ENCODE data around the gene SORCS3. TPM values are rescaled to one million over a fixed set of nuclear protein-coding genes. Genes with fewer than 3 reads are reported as not detected.

Gene SORCS3
- total RNA-seq, 1 experiment from 2014 or later: 0.04 TPM

DNA sequence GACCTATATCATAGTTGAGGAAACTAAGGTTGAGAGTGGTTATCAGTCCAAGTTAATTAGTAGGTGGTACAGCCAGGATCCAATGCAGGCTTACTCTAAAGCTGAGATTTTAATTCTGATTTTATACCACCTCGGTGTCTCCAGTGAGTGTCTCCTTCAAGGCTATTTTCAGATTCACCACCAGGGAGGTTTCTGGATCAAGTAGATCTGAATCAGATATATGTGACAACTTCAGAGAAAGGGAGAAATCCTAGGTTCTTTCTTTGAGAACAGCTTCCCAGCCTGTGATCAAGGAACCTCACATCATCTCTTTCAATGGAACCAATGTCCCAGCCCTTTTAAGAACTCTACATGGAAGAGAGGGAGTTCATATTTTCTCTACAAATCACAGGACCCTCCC is 429.2 kb downstream of the SORCS3 start:
- Histone ChIP-seq H2BK12ac (ENCODE audit: insufficient read length, low read depth, low read length) (no peak overlapping the region), H4K5ac (ENCODE audit: insufficient read length, low read depth, low read length) (no peak overlapping the region), H3K4me1 (ENCODE audit: insufficient read depth, low read length) (no peaks in the 10 kb centered on the region), H3K79me1 (ENCODE audit: insufficient read depth, low read depth, low read length, poor library complexity, severe bottlenecking) (no peaks in the 10 kb centered on the region), H2BK120ac (ENCODE audit: low read depth, low read length, poor library complexity, severe bottlenecking) (no peak overlapping the region), H4K20me1 (ENCODE audit: control insufficient read depth, insufficient read depth, insufficient read length) (no peaks in the 10 kb centered on the region), H3K14ac (ENCODE audit: insufficient read depth, low read length) (no peak overlapping the region), H3K27ac (ENCODE audit: insufficient read length, low read depth, low read length) (no peak overlapping the region), H3K9me3 (ENCODE audit: control insufficient read depth, low read depth, low read length) (no peaks in the 10 kb centered on the region), H3K4me2 (ENCODE audit: insufficient read depth, insufficient read length, low read length) (no peak overlapping the region), H3K23ac (ENCODE audit: insufficient read length, low read depth, low read length) (no peak overlapping the region), H2AK5ac (ENCODE audit: insufficient read length, low read length) (no peak overlapping the region), H3K56ac (ENCODE audit: insufficient read length, low read depth, low read length) (no peak overlapping the region), H3T11ph (ENCODE audit: low read length) (no peak overlapping the region), H3K4ac (ENCODE audit: low read depth, low read length) (no peak overlapping the region), H2BK5ac (ENCODE audit: insufficient read length, low read length) (no peak overlapping the region), H3K23me2 (ENCODE audit: insufficient read length, low read depth, low read length, poor library complexity, severe bottlenecking) (no peaks in the 10 kb centered on the region), H2BK20ac (ENCODE audit: low read depth, low read length, poor library complexity, severe bottlenecking) (no peak overlapping the region), H3K27me3 (ENCODE audit: insufficient read depth, low read length) (no peaks in the 10 kb centered on the region), H2AFZ (ENCODE audit: low read length) (no peak overlapping the region), H3K79me2 (ENCODE audit: insufficient read depth, low read length) (no peaks in the 10 kb centered on the region), H2BK15ac (ENCODE audit: low read depth, low read length) (no peak overlapping the region), H4K91ac (ENCODE audit: insufficient read length, low read depth, low read length) (no peak overlapping the region), H4K8ac (replicated peaks; ENCODE audit: insufficient read length, low read depth, low read length) (no peak overlapping the region), H3K18ac (ENCODE audit: insufficient read length, low read depth, low read length) (no peak overlapping the region), H3K9ac (ENCODE audit: extremely low read depth, insufficient read length, low read length) (no peak overlapping the region)
- Mint-ChIP-seq H3K9me3 (no peaks in the 10 kb centered on the region), H3K27ac (no peak overlapping the region), H3K36me3 (ENCODE audit: insufficient read depth in 1 of 3, low read depth in 3 of 3) (no peaks in the 10 kb centered on the region), H3K4me3 (no peak overlapping the region), H3K4me1 (no peaks in the 10 kb centered on the region; a peak in 1 of 4 replicates), H3K27me3 (ENCODE audit: low read depth) (no peaks in the 10 kb centered on the region)
- no CpG with 5 or more reads among the region's 1 CpG for WGBS (ENCODE audit: extremely low coverage, insufficient read length, low lambda C conversion rate)
- DNase-seq: no peak
- TF ChIP-seq, protein P1, sequence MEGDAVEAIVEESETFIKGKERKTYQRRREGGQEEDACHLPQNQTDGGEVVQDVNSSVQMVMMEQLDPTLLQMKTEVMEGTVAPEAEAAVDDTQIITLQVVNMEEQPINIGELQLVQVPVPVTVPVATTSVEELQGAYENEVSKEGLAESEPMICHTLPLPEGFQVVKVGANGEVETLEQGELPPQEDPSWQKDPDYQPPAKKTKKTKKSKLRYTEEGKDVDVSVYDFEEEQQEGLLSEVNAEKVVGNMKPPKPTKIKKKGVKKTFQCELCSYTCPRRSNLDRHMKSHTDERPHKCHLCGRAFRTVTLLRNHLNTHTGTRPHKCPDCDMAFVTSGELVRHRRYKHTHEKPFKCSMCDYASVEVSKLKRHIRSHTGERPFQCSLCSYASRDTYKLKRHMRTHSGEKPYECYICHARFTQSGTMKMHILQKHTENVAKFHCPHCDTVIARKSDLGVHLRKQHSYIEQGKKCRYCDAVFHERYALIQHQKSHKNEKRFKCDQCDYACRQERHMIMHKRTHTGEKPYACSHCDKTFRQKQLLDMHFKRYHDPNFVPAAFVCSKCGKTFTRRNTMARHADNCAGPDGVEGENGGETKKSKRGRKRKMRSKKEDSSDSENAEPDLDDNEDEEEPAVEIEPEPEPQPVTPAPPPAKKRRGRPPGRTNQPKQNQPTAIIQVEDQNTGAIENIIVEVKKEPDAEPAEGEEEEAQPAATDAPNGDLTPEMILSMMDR (conservative IDR thresholded peaks at IDR 0.05): peak; percentile 30; the same call in 2 of the 3 replicates

Data from H9 (cell line).